PFSK-1 (cell line): ENCODE results near the gene RAPGEF5.

Experiments
- FOXP2 ChIP-seq: optimal IDR thresholded peaks from 2 replicates; pipeline ENCODE3; 2011; ENCODE audit warnings: borderline replicate concordance, control low read depth, inconsistent platforms; ENCODE audit not compliant: insufficient read depth; ENCODE audit errors: extremely low read length, extremely low read depth
- POLR2AphosphoS5 ChIP-seq: IDR thresholded peaks from 2 replicates; pipeline ENCODE4 v1.6.1; 2012; ENCODE audit warnings: low read depth, mild to moderate bottlenecking, control low read depth, low read length, moderate library complexity
- REST ChIP-seq, 2 experiments: IDR thresholded peaks; 2 replicates each; pipeline versions ENCODE4 v1.6.1 to v1.8.0; 2011 to 2012; ENCODE audit warnings: low read depth in 2 of 2, low read length in 2 of 2, control low read depth in 1 of 2, inconsistent platforms in 1 of 2, mild to moderate bottlenecking in 1 of 2, moderate library complexity in 1 of 2; ENCODE audit not compliant: insufficient read depth in 1 of 2
- SIN3A ChIP-seq: IDR thresholded peaks from 2 replicates; pipeline ENCODE4 v1.6.1; 2012; ENCODE audit warnings: mild to moderate bottlenecking, low read length, moderate library complexity, borderline replicate concordance; ENCODE audit not compliant: insufficient read depth
- TAF1 ChIP-seq: IDR thresholded peaks from 2 replicates; pipeline ENCODE4 v1.6.1; 2012; ENCODE audit warnings: low read length, control low read depth, borderline replicate concordance; ENCODE audit not compliant: insufficient read depth

RAPGEF5 gene

GRCh38 chr7:22400936-22401553 is 44.1 kb upstream of the RAPGEF5 start:
- no peak for TF ChIP-seq POLR2AphosphoS5

GRCh38 chr7:22400150-22400814 is 43.3 kb upstream of the RAPGEF5 start:
- TF ChIP-seq FOXP2 (no peak), TAF1 (no peak), REST (IDR thresholded peaks at IDR 0.05; ENCODE audit: insufficient read depth in 1 of 2, low read depth in 2 of 2, low read length in 2 of 2) (no peak), SIN3A (no peak), POLR2AphosphoS5 (no peak)

- TF ChIP-seq POLR2AphosphoS5 (no peak), REST (IDR thresholded peaks at IDR 0.05; ENCODE audit: insufficient read depth in 1 of 2, low read depth in 2 of 2, low read length in 2 of 2) (no peak), FOXP2 (no peak), TAF1 (no peak), SIN3A (no peak)
Measured at GRCh38 chr7:22399546-22399945, 42.6 kb upstream of the RAPGEF5 start.

- TF ChIP-seq TAF1: no peak
- TF ChIP-seq SIN3A: no peak
- TF ChIP-seq FOXP2: no peak
- TF ChIP-seq POLR2AphosphoS5: no peak
- no peak for TF ChIP-seq REST (IDR thresholded peaks at IDR 0.05; ENCODE audit: insufficient read depth in 1 of 2, low read depth in 2 of 2, low read length in 2 of 2)
Measured at GRCh38 chr7:22399091-22399490, 42.1 kb upstream of the RAPGEF5 start.

- TF ChIP-seq SIN3A (no peak), POLR2AphosphoS5 (no peak), FOXP2 (no peak), REST (IDR thresholded peaks at IDR 0.05; ENCODE audit: insufficient read depth in 1 of 2, low read depth in 2 of 2, low read length in 2 of 2) (no peak), TAF1 (no peak)
Measured at GRCh38 chr7:22397981-22398380, 41.0 kb upstream of the RAPGEF5 start.
